KBM-7 (cell line): ENCODE measurements around the gene ZNF148.

Experiments used
- DNase-seq: peaks from one replicate; pipeline ENCODE4 v3.0.0-alpha.2; 2015
- in situ Hi-C: fragments of 300-500 bp; cut with MboI; formaldehyde crosslinking; loops from 2 replicates; pipeline ENCODE4 v1.14.3; 2020; ENCODE audit warnings: low sequenced_read_pairs, low pct_unique_long_range_greater_than_20kb, mixed read lengths

ZNF148 gene

DNA sequence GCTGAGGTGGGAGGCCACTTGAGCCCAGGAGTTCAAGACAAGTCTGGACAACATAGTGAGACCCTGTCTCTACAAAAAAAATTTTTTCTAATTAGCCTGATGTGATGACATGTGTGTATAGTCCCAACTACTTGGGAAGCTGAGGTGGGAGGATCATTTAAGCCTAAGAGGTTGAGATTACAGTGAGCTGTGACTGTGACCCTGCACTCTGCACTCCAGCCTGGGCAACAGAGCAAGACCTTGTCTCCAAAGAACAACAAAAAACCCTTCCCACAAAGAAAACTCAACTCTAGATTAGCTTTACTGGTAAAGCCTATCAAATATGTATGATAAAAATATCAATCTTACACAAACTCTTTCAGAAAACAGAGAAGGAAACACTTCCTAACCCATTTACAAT is 68.5 kb downstream of the ZNF148 start:
- no peak for DNase-seq
- in situ Hi-C loops, result no loop called here

DNA sequence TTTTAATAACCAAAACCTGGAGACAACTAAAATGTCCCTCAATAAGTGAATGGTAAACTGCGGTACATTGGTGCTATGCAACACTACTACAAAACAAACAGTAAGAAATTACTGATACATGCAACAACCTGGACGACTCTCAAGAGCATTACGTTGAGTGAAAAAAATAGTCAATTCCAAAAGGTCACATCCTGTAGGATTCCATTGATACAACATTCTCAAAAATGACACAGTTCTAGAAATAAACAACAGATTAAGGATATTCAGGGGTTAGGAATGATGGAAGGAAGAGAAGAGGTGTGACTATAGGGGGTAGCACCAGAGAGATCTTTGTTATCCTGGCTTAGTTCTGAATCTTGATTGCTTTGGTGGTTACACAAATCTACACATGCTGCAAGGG is 72.2 kb downstream of the ZNF148 start:
- DNase-seq, result no peak
- in situ Hi-C loops, result no loop called here

DNA sequence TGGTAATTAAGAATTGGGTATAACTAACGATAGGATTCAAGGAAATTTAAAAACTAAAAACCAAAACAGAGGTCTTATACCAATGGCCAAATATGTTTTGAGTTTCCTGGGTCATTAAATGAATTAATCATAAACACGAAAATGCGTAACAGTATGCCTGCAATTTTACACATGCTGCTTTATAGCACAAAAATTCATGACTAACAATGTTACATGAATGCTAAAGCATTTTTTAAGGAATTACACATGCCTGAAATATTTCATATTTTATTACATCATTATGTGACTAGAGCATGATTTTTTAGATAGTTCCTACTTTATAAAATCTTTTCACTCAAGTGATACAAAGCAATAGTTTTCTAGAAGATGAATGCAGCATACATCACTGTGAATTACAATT is 74.7 kb downstream of the ZNF148 start:
- no peak for DNase-seq
- in situ Hi-C loops, result no loop called here

DNA sequence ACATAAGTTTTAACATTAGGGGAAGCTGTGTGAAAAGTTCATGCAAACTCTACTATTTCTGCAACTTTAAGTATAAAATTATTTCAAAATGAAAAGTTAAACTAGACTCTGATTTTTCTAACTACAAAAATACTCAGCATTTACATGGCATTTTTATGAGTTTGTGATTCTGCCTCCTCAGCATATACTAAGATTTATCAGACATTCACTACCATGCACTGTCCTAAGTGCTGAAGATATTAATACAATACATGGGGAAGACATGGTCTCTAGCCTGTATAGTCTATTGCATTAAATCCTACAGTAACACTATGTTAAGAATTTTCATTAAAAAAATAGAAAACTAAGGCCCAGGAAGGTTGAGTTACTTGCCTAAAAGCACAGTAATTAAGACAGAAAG is 80.7 kb downstream of the ZNF148 start:
- no peak for DNase-seq
- in situ Hi-C loops, result no loop called here

DNA sequence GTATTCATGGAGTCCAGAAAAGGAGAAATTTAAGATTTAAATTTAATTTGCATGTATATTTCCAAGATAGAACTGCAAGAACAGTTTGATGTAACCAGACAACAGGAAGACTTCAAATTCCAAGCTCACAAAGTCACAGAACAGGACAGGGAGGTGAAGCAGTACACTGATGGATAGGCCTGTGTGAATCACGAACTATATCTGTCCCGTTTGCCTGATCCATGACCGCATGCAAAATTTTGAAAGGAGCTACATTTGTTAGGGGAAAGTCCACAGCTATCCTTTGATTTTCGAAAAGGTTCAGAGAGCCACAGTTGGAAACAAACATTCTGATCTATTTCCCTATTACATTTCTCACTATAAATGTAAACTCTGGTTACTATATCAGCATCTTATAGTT is 83.1 kb downstream of the ZNF148 start:
- in situ Hi-C loops, result no loop called here
- no peak for DNase-seq

DNA sequence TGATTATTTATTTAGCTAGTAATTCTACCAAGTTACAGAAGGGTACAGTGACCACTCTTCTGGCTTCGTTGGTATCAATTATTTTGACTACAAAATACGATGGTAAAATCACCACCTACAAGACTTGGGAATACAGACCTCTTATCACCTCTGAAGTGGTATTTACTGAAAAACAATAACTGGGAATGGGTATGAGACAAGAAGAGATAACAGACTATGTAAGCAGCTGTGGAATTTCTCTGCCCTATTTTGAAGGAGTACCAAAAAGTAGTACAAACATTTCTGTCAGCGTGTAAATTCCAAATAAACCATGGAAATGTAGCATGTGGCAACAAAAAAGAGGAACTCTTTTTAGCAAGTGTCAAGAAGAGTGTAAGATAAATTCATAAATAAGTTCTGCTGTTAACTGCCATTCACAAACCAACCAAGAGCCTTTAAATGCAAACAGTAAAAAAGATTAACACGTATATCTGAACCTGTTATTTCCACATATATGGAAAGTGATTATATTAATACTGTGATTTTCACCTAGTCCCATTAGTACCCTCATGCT is 85.6 kb downstream of the ZNF148 start:
- in situ Hi-C loops, result no loop called here

DNA sequence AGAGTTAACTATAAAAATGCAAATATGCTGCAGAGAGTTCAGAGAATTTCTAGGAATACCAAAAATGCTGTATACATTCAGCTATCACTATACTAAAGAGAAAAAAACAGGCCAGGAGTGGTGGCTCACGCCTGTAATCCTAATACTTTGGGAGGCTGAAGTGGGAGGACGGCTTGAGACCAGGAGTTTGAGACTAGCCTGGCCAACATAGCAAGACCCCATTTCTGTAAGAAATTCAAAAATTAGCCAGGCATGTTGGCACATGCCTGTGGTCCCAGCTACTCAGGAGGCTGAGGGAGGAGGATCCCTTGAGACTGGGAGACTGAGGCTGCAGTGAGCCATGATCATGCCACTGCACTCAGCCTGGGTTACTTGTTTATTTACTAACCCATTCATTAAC is 87.9 kb downstream of the ZNF148 start:
- no peak for DNase-seq
- in situ Hi-C loops, result no loop called here

More for the DNA sequence above, 85.6 kb downstream of the ZNF148 start:
- DNase-seq, result peak; percentile 20

DNA sequence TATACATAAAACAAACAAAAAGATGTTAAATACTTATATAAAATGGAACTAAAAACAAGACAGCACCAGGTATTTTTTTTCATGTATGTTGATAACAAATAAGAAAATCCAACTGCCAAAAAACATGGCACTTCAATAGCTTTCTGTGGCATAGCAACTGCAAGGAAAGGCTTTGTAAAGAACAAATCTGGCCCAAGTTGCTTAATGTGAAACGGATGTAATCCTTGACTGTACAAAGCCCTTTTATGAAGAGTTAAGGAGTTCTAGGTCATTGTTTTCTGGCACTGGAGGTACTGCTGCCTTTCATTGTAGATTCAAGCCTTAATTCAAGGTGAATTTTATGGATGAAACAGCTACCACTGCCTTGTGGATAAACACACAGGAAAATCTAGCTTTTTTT is 93.7 kb downstream of the ZNF148 start:
- in situ Hi-C loops, result no loop called here
- no peak for DNase-seq

DNA sequence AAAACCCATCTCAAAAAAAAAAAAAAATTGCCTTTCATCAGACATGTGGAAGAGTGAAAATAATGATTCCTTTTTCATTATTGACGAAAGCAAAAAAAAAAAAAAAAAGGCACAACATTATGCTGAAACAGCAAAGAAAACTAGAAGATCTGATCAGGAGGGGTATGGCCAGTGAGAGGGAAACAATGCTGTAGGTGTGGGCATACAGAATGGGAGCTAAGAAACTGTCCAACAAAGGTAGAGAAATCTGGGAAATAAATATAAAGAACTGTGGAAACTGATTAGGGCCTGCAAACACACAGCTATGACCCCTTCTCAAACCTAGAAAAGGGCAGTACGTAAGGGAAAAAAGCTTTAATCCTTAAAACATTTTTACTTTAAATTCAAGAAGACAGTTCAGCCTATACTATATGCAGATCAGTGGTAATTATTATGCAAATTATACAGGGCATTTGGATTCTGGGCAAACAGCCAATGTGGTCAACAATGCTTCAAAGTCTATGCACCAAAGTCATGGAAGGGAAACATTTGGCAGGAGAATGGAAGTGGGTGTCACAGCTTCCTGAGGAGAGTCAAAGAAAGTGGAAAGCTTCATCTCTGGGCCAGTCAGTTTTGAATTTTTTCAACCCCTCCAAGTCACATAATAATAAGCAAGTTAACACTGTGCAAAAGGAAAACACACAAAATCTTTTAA is 94.3 kb downstream of the ZNF148 start:
- in situ Hi-C loops, result no loop called here
- DNase-seq, result peak; percentile 13

DNA sequence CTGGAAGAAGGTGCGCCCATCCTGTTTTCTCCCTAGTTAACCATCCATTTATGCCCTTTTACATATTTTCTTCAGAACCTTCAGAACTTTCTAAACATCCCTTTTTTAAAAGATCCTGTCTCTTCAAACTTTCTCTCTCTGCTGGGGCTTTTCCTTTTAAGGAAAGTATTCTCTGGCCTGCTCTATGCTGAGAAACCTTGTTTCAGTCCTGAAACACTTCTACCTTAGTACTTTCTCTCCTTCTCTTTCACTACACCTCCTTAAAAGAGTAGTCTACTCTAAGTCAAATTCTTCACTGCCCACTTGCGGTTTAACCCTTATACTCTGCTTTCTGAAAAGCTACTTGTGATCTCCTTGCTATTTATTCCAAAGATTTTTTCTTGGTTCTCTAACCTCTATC is 97.0 kb downstream of the ZNF148 start:
- in situ Hi-C loops, result no loop called here
- no peak for DNase-seq

DNA sequence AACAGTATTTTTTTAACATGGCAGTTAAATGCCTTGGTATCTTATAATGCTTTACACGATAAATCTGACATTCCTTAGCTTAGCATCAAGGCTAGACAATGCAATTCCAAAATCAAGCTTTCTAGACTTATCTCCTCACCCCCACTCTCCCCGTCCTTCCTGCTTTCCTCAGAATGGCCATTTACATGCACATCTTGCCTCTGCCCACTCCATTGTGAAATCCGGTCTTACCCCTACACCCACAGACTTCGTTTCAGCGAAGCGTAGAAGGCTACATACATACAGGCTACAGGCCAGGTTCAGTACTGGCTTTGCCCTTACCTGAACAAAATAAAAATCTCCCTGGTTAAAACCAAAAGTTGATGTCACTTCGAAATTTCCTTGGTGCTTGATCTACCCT is 104.0 kb downstream of the ZNF148 start:
- DNase-seq, result no peak
- in situ Hi-C loops, result no loop called here

DNA sequence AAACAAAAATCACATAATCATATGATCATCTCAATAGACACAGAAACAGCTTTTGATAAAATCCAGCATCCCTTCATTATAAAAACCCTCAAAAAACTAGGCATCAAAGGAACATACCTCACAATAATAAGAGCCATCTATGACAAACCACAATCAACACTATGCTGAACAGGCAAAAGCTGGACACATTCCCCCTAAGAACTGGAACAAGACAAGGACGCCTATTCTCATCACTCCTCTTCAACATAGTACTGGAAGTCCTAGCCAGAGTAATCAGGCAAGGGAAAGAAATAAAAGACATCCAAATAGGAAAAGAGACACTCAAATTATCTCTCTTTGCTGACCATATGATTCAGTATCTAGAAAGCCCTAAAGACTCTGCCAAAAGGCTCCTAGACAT is 107.7 kb downstream of the ZNF148 start:
- DNase-seq, result no peak
- in situ Hi-C loops, result no loop called here

DNA sequence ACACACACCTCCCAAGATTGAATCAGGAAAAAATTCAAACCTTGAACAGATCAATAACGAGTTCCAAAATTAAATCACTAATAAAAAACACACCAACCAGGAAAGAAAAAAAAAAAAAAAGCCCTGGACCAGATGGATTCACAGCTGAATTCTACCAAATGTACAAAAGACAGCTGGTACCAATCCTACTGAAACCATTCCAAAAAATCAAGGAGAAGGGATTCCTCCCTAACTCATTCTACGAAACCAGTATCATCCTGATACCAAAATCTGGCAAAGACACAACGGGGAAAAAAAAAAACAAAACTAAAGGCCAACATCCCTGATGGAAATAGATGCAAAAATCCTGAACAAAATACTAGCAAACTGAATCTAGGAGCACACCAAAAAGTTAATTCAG is 108.2 kb downstream of the ZNF148 start:
- in situ Hi-C loops, result no loop called here
- DNase-seq, result no peak

DNA sequence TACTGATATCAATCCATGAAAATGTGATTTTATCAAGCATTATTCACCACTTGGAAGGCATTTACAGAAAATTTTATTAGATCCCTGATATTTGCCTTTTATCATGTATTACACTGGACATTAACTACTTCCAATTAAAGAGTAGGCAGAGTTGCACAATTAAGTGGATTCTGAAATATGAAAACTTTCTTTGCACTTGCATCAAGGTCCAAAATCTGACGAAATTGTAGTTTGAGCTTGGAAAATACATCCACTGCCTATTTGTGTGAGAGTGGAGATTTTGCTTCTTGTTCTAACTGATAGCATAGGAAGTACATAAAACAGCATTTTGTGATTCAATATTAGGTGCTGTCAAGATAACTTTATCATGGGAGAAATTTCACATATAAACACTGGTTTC is 113.0 kb downstream of the ZNF148 start:
- DNase-seq, result no peak
- in situ Hi-C loops, result no loop called here

DNA sequence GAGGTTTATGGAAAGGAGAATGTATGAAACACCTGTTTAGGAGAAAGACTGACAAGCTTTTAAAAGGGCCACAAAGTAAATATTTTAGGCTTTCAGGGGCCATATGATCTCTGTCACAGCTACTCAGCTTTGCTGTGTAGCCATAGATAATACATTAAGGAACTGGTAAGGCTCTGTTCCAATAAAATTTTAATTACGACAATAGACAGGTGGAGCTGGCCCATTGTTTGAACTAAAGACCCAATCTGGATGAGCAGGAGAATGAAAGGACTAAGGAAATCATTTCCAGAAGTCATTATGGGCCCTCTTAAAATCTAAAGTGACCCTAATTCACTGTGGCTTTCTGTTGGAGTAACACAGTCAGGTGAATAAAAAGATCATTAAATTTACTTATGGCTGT is 114.1 kb downstream of the ZNF148 start:
- in situ Hi-C loops, result no loop called here
- no peak for DNase-seq

DNA sequence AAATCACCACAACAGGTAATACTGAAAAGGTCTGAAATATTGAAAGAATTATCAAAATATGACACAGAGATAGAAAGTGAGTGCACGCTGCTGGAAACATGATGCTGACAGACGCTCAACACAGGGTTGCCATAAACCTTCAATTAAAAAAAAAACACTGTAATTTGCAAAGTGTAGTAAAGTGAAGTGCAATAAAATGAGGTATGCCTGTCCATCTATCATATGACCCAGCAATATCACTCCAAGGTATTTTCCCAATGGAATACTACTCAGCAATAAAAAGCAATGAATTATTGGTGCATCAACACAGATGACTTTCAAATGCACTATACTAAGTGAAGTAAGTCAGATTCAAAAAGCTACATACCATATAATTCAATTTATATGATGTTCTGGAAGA is 115.0 kb downstream of the ZNF148 start:
- DNase-seq, result no peak
- in situ Hi-C loops, result no loop called here

DNA sequence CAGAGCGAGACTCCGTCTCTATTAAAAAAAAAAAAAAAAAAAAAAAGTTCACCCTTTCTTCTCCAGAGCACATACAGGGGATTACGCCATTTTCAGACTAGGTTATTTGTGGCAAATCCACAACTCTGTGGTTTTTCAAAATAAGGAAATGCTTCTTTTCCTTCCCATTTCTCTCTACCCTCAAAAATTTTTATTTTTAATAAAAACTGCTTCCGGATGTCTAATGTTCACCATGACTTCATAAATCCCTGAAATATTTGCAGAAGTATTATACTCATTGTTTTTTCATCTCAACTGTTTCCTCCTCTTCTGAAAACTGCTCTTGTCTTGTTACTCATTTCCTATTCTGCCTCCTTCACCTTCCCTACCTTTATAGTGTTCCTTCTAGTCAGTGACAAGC is 117.6 kb downstream of the ZNF148 start:
- in situ Hi-C loops, result no loop called here
- peak; percentile 77 for DNase-seq

DNA sequence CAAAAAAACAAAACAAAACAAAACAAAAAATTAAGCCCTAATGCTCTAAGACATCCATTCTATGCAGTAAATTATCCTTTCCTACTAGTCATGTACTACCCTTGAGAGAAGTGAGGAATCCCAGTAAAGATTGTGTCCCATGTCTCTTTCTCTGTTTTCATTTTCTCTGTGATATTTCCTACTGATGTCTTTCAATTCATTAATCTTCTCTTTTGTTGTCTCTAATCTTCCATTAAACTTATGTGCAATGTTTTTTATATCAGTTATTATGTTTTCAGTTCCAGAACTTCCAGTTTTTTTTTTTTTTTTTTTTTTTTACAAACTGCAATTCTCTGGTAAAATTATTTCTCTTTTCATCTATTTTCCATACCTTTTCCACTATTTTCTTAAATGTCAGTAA is 118.5 kb downstream of the ZNF148 start:
- DNase-seq, result no peak
- in situ Hi-C loops, result no loop called here

DNA sequence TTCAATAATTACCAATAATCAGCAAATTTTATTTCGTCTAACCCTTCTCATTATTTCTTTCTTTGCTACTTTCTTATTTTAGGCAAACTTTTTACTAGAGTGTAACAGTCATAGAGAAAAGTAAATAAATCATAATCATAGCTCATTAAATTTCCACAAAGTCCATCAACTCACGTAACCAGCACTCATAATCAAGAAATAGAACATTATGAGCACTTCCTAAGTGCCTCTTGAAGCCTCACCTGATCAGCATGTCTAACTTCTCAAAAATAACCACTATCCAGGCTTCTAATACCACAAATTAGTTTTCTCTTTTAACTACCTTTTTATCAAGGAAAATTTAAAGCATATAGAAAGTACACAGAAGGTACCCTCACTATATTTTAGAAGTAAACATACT is 124.2 kb downstream of the ZNF148 start:
- in situ Hi-C loops, result no loop called here

DNA sequence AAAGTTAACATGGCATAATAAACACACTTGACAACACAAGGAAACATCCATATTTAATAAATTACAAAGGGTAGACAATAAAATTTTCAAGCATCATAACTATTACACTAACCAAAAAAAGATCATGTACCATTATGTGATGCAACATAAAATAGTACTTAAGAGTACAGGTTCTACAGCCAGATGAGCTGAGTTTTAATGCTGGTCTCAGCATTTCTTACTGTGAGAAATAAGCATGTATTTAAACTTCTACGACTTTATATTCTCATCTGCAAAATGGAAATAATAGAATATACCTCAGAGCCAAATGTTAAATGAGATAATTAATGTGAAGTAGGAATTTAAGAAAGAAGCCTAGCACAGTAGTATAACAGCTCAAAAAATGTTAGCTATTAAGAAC is 128.9 kb downstream of the ZNF148 start:
- no peak for DNase-seq
- in situ Hi-C loops, result no loop called here

More for the DNA sequence above, 124.2 kb downstream of the ZNF148 start:
- no peak for DNase-seq

DNA sequence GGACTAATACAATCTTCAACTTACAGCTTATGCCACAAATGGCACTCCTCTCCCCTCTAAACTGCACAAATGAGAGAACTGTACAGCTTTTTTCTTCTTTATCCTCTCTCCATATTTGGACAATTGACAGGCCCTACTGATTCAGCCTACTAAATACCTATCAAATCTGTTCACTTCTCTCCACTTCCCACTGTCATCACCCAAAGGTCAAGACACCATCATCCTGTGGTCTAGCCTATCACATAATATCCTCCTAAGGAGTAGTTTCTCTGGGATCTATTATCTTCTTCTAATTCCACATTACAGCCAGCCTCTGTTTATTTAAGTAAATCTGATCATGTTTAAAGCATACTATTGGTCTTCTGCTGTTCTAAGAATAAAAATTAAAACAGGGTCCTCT is 129.6 kb downstream of the ZNF148 start:
- no peak for DNase-seq
- in situ Hi-C loops, result no loop called here
